Measurements from ENCODE around the gene TSC22D4.

GRCh38 chr7:100423315-100423714 lies 55.7 kb downstream of the TSC22D4 start:
- TF ChIP-seq CTCF (conservative IDR thresholded peaks at IDR 0.05; ENCODE audit: low read length) (no peak), EZH2phosphoT487 (IDR thresholded peaks at IDR 0.05; ENCODE audit: borderline replicate concordance, low read depth, low read length) (no peak)

Measured in OCI-LY7 (cell line).